ENCODE results near the gene SNED1. TPM values are rescaled to one million over a fixed set of nuclear protein-coding genes. Genes with fewer than 3 reads are reported as not detected.

Gene SNED1
- total RNA-seq, 1 donor from 2014 or later: 0.26 TPM

- H3K36me3 ChIP-seq (ENCODE audit: control insufficient read depth, insufficient read depth, low read length): no peaks in the 10 kb centered on the region
- H3K27me3 ChIP-seq (ENCODE audit: control insufficient read depth, insufficient read depth, low read length): no peaks in the 10 kb centered on the region
- DNase-seq (ENCODE audit: low read depth) (no peak), FAIRE-seq (no peak)
- TF ChIP-seq CTCF (IDR thresholded peaks at IDR 0.05; ENCODE audit: insufficient read depth, low read length, severe bottlenecking): no peak
- no peak overlapping the region for H3K4me3 ChIP-seq (ENCODE audit: low read depth, low read length)
Measured at GRCh38 chr2:241118737-241119505, 120.5 kb downstream of the SNED1 start.

- Histone ChIP-seq H3K36me3 (ENCODE audit: control insufficient read depth, insufficient read depth, low read length) (no peaks in the 10 kb centered on the region), H3K4me3 (ENCODE audit: low read depth, low read length) (no peak overlapping the region), H3K27me3 (ENCODE audit: control insufficient read depth, insufficient read depth, low read length) (no peaks in the 10 kb centered on the region)
- FAIRE-seq: no peak
- no peak for DNase-seq (ENCODE audit: low read depth)
- TF ChIP-seq CTCF (IDR thresholded peaks at IDR 0.05; ENCODE audit: insufficient read depth, low read length, severe bottlenecking): no peak
Measured at GRCh38 chr2:241120440-241120839, 122.0 kb downstream of the SNED1 start.

DNA sequence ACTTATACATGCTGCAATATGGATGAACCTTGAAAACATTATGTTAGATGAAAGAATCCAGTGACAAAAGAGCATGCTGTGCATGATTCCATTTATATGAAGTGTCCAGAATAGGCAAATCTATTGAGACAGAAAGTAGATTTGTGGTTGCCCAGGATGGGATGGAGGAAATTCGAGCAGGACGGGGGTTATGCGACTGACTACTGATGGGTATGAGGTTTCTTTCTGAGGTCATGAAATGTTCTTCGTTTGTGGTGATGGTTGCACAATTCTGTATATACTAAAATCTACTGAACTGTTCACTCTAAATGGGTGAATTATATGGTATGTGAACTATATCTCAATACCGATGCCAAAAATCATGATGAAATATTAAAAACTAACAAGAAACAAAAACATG lies 122.6 kb downstream of the SNED1 start:
- FAIRE-seq (no peak), DNase-seq (ENCODE audit: low read depth) (no peak)
- Histone ChIP-seq H3K36me3 (ENCODE audit: control insufficient read depth, insufficient read depth, low read length) (no peaks in the 10 kb centered on the region), H3K27me3 (ENCODE audit: control insufficient read depth, insufficient read depth, low read length) (no peaks in the 10 kb centered on the region), H3K4me3 (ENCODE audit: low read depth, low read length) (no peak overlapping the region)
- TF ChIP-seq CTCF (IDR thresholded peaks at IDR 0.05; ENCODE audit: insufficient read depth, low read length, severe bottlenecking): no peak

- no peaks in the 10 kb centered on the region for H3K27me3 ChIP-seq (ENCODE audit: control insufficient read depth, insufficient read depth, low read length)
- no peaks in the 10 kb centered on the region for H3K36me3 ChIP-seq (ENCODE audit: control insufficient read depth, insufficient read depth, low read length)
- TF ChIP-seq CTCF (IDR thresholded peaks at IDR 0.05; ENCODE audit: insufficient read depth, low read length, severe bottlenecking): no peak
- FAIRE-seq (no peak), DNase-seq (ENCODE audit: low read depth) (no peak)
- H3K4me3 ChIP-seq (ENCODE audit: low read depth, low read length): no peak overlapping the region
Measured at GRCh38 chr2:241122376-241123002, 124.1 kb downstream of the SNED1 start.

DNA sequence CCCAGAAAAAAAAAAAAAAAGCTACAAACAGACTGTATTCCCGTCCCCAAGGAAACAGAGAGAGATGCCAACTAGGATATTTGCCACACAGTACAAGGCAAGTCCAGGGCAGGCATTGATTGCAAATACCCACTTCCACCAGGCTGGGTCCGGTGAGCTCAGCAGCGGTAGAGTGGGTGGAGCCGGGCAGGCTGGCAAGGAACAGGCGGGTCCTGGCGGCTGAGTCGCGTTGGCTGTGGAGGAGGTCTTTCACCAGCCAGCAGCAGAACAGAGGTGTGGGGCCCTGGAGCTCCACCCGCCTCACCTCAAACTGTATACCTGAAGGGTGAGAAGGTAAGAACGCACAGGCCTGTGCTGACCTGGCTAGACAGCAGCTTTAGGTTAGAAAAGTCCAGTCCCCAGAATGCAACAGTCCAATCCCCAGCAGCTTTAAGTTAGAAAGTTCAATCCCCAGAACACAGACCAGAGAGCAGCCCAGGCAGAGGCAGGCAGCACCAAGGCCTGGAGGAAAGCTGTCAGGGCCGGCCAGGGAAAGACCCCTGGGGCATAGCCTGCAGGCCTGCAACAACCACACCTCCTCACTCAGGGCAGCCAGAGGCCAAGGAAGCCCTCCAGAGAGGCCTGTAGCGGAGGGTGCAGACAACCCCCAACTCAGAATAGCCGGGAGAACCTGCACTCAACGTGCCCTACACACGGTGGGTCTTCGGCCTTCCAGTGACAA lies 125.6 kb downstream of the SNED1 start:
- TF ChIP-seq CTCF (IDR thresholded peaks at IDR 0.05; ENCODE audit: insufficient read depth, low read length, severe bottlenecking): no peak

More for the DNA sequence above, 125.6 kb downstream of the SNED1 start:
- Histone ChIP-seq H3K36me3 (ENCODE audit: control insufficient read depth, insufficient read depth, low read length) (no peaks in the 10 kb centered on the region), H3K4me3 (ENCODE audit: low read depth, low read length) (no peak overlapping the region), H3K27me3 (ENCODE audit: control insufficient read depth, insufficient read depth, low read length) (no peaks in the 10 kb centered on the region)
- FAIRE-seq (peak; percentile 73), DNase-seq (ENCODE audit: low read depth) (peak; percentile 41)
